ENCODE results near the gene FAM221A. TPM values are rescaled to one million over a fixed set of nuclear protein-coding genes. Genes with fewer than 3 reads are reported as not detected.

FAM221A gene
- total and polyA plus RNA-seq, 4 donors, result 2.8 to 12.0 (median 5.4) TPM

DNA sequence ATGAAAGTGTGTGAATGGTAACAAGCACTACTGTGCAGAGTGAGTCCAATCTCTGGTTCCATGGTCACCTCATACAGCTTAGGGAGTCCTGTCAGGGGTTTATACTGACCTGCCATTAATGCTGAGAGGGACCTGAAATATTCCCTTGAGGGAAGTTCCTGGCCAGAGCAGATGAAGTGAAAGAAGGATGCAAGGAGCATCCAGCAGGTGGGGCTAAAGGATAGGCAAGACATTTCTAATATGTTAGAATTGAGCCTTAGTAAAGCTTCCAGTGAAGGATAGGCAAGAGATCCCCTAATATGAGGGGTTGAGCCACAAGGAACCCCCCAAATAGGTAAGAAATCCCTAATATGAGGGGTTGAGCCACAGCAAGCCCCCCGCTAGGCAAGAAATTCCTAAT, 25.5 kb upstream of the FAM221A start:
- no peaks in the 10 kb centered on the region for H3K27me3 ChIP-seq (ENCODE audit: control insufficient read depth in 4 of 4, insufficient read depth in 4 of 4, low read length in 3 of 4)
- H3K27ac ChIP-seq (ENCODE audit: low read depth in 1 of 2, low read length in 2 of 2), result no peak overlapping the region
- 0% methylated on average over 1 of the region's 1 CpG for WGBS
- H3K9ac ChIP-seq (ENCODE audit: low read depth in 1 of 2, low read length in 2 of 2), result no peak overlapping the region
- no peak for DNase-seq (ENCODE audit: low spot score)
- H3K4me1 ChIP-seq (ENCODE audit: control insufficient read depth in 4 of 4, insufficient read depth in 4 of 4, low read length in 3 of 4), result no peaks in the 10 kb centered on the region
- H3K4me3 ChIP-seq (ENCODE audit: low read depth in 1 of 3, low read length in 3 of 3), result no peak overlapping the region
- peaks cover 7 to 11% (median 8%) of the 10 kb centered on the region in 4 donors for H3K9me3 ChIP-seq (ENCODE audit: control insufficient read depth in 4 of 4, low read length in 3 of 4)
- TF ChIP-seq, protein P1, sequence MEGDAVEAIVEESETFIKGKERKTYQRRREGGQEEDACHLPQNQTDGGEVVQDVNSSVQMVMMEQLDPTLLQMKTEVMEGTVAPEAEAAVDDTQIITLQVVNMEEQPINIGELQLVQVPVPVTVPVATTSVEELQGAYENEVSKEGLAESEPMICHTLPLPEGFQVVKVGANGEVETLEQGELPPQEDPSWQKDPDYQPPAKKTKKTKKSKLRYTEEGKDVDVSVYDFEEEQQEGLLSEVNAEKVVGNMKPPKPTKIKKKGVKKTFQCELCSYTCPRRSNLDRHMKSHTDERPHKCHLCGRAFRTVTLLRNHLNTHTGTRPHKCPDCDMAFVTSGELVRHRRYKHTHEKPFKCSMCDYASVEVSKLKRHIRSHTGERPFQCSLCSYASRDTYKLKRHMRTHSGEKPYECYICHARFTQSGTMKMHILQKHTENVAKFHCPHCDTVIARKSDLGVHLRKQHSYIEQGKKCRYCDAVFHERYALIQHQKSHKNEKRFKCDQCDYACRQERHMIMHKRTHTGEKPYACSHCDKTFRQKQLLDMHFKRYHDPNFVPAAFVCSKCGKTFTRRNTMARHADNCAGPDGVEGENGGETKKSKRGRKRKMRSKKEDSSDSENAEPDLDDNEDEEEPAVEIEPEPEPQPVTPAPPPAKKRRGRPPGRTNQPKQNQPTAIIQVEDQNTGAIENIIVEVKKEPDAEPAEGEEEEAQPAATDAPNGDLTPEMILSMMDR (IDR thresholded peaks at IDR 0.05; ENCODE audit: low read depth, low read length, missing input control), result peak; percentile 47
- TF ChIP-seq, protein P2, sequence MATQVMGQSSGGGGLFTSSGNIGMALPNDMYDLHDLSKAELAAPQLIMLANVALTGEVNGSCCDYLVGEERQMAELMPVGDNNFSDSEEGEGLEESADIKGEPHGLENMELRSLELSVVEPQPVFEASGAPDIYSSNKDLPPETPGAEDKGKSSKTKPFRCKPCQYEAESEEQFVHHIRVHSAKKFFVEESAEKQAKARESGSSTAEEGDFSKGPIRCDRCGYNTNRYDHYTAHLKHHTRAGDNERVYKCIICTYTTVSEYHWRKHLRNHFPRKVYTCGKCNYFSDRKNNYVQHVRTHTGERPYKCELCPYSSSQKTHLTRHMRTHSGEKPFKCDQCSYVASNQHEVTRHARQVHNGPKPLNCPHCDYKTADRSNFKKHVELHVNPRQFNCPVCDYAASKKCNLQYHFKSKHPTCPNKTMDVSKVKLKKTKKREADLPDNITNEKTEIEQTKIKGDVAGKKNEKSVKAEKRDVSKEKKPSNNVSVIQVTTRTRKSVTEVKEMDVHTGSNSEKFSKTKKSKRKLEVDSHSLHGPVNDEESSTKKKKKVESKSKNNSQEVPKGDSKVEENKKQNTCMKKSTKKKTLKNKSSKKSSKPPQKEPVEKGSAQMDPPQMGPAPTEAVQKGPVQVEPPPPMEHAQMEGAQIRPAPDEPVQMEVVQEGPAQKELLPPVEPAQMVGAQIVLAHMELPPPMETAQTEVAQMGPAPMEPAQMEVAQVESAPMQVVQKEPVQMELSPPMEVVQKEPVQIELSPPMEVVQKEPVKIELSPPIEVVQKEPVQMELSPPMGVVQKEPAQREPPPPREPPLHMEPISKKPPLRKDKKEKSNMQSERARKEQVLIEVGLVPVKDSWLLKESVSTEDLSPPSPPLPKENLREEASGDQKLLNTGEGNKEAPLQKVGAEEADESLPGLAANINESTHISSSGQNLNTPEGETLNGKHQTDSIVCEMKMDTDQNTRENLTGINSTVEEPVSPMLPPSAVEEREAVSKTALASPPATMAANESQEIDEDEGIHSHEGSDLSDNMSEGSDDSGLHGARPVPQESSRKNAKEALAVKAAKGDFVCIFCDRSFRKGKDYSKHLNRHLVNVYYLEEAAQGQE (IDR thresholded peaks at IDR 0.05), result no peak
- no peak for TF ChIP-seq RXRA (IDR thresholded peaks at IDR 0.05)
- TF ChIP-seq RAD21 (IDR thresholded peaks at IDR 0.05), result peak; percentile 65 to 77
- no peaks in the 10 kb centered on the region for H3K36me3 ChIP-seq (ENCODE audit: control insufficient read depth in 4 of 4, insufficient read depth in 3 of 4, low read depth in 1 of 4, low read length in 3 of 4)

- no peak for TF ChIP-seq GABPA (IDR thresholded peaks at IDR 0.05 in 1 of 2, conservative IDR thresholded peaks at IDR 0.05 in 1 of 2)
- no peak for TF ChIP-seq ATF3 (IDR thresholded peaks at IDR 0.05)
- TF ChIP-seq NR2F2 (IDR thresholded peaks at IDR 0.05), result no peak
- TF ChIP-seq SP1 (IDR thresholded peaks at IDR 0.05), result no peak
- TF ChIP-seq HNF4A (conservative IDR thresholded peaks at IDR 0.05), result no peak
- no peaks in the 10 kb centered on the region for H3K4me1 ChIP-seq (ENCODE audit: control insufficient read depth in 4 of 4, insufficient read depth in 4 of 4, low read length in 3 of 4)
- no peak for DNase-seq (ENCODE audit: low spot score)
- H3K9ac ChIP-seq (ENCODE audit: low read depth in 1 of 2, low read length in 2 of 2), result no peak overlapping the region
- H3K27ac ChIP-seq (ENCODE audit: low read depth in 1 of 2, low read length in 2 of 2), result no peak overlapping the region
- no peaks in the 10 kb centered on the region for H3K36me3 ChIP-seq (ENCODE audit: control insufficient read depth in 4 of 4, insufficient read depth in 3 of 4, low read depth in 1 of 4, low read length in 3 of 4)
- H3K4me3 ChIP-seq (ENCODE audit: low read depth in 1 of 3, low read length in 3 of 3), result no peak overlapping the region
- H3K27me3 ChIP-seq (ENCODE audit: control insufficient read depth in 4 of 4, insufficient read depth in 4 of 4, low read length in 3 of 4), result no peaks in the 10 kb centered on the region
- peaks cover 7 to 11% (median 8%) of the 10 kb centered on the region in 4 donors for H3K9me3 ChIP-seq (ENCODE audit: control insufficient read depth in 4 of 4, low read length in 3 of 4)
- 96% methylated on average over 22 of the region's 22 CpGs for WGBS
These were observed 24.6 kb upstream of the FAM221A start for GRCh38 chr7:23655433-23655832.

DNA sequence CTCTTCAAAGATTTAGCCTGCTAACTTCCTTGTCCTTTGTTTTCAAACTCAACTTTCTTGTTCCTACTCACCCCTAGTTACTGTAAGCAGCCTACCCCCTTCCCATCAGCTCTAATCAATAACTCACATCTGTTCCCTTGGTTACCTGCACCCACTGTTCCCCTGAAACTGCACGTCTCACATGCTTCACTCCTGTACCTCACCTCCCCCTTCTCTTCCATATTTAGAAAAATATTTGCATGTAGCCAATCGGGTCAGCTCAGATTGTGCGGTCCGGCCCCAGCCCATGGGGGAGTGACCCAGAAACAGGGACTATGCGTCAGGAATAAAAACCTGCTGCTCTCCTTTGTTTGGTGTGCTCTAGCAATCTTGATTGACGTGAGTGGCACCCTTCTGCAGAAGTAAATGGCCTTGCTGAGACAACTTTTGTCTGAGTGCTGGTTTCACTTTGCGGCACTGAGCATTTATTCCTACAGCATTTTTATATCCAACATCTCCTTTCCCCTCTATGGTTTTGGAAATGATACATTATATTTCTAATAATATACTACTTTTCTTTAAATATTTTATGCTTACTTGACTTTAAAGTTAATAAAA, 21.1 kb upstream of the FAM221A start:
- Histone ChIP-seq H3K4me3 (ENCODE audit: low read depth in 1 of 3, low read length in 3 of 3) (no peak overlapping the region), H3K27me3 (ENCODE audit: control insufficient read depth in 4 of 4, insufficient read depth in 4 of 4, low read length in 3 of 4) (no peaks in the 10 kb centered on the region), H3K9me3 (ENCODE audit: control insufficient read depth in 4 of 4, low read length in 3 of 4) (peaks cover 3 to 6% (median 4%) of the 10 kb centered on the region in 4 donors), H3K36me3 (ENCODE audit: control insufficient read depth in 4 of 4, insufficient read depth in 3 of 4, low read depth in 1 of 4, low read length in 3 of 4) (no peaks in the 10 kb centered on the region), H3K27ac (ENCODE audit: low read depth in 1 of 2, low read length in 2 of 2) (no peak overlapping the region), H3K9ac (ENCODE audit: low read depth in 1 of 2, low read length in 2 of 2) (no peak overlapping the region), H3K4me1 (ENCODE audit: control insufficient read depth in 4 of 4, insufficient read depth in 4 of 4, low read length in 3 of 4) (no peaks in the 10 kb centered on the region)
- WGBS, result 85% methylated on average over 7 of the region's 7 CpGs
- TF ChIP-seq GABPA (IDR thresholded peaks at IDR 0.05 in 1 of 2, conservative IDR thresholded peaks at IDR 0.05 in 1 of 2), result no peak
- no peak for TF ChIP-seq TAF1 (conservative IDR thresholded peaks at IDR 0.05)
- TF ChIP-seq EGR1 (IDR thresholded peaks at IDR 0.05; ENCODE audit: low read depth in 2 of 2), result no peak
- no peak for TF ChIP-seq RXRA (IDR thresholded peaks at IDR 0.05)
- TF ChIP-seq RAD21 (IDR thresholded peaks at IDR 0.05), result no peak
- TF ChIP-seq FOXA1 (IDR thresholded peaks at IDR 0.05), result no peak
- no peak for TF ChIP-seq YY1 (IDR thresholded peaks at IDR 0.05)
- TF ChIP-seq SP1 (IDR thresholded peaks at IDR 0.05), result no peak
- DNase-seq (ENCODE audit: low spot score), result no peak
